ENCODE measurements around the gene MINPP1.

MINPP1 gene

DNA sequence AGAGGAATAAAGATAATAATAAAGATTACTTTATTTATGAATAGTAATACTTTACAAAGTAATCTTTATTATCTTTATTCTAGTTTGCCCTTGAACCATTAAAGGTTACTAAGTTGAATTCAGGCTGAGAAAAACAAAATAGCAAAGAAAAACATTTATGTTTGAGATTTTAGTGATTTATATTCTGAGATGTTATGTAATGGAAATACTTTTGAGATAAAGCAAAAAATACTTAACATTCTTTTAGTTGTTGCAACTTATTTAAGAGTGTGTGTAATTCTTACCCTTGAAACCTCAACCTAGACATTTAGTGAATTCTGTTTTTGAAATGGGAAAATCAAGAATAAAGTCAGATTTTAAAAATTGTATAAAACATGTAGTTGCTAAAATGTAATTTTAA lies 40.0 kb downstream of the MINPP1 start:
- H3K27me3 ChIP-seq (ENCODE audit: control insufficient read depth in 1 of 2, insufficient read depth in 2 of 2, low read length in 2 of 2), result no peaks in the 10 kb centered on the region
- peaks cover 4 to 6% of the 10 kb centered on the region in 2 donors for H3K9me3 ChIP-seq (ENCODE audit: control insufficient read depth in 1 of 2, low read length in 2 of 2)
- H3K4me3 ChIP-seq (ENCODE audit: low read depth in 1 of 2, low read length in 2 of 2), result no peak overlapping the region
- H3K4me1 ChIP-seq (ENCODE audit: control insufficient read depth in 1 of 2, insufficient read depth in 2 of 2, low read length in 2 of 2), result peaks cover 0 to 15% of the 10 kb centered on the region in 2 donors
- H3K36me3 ChIP-seq (ENCODE audit: control insufficient read depth in 1 of 2, insufficient read depth in 2 of 2, low read length in 2 of 2), result peaks cover 7 to 14% of the 10 kb centered on the region in 2 donors
- no peak overlapping the region for H3K27ac ChIP-seq (ENCODE audit: low read depth, low read length)
- no peak overlapping the region for H3K9ac ChIP-seq (ENCODE audit: low read depth in 1 of 2, low read length in 2 of 2)

DNA sequence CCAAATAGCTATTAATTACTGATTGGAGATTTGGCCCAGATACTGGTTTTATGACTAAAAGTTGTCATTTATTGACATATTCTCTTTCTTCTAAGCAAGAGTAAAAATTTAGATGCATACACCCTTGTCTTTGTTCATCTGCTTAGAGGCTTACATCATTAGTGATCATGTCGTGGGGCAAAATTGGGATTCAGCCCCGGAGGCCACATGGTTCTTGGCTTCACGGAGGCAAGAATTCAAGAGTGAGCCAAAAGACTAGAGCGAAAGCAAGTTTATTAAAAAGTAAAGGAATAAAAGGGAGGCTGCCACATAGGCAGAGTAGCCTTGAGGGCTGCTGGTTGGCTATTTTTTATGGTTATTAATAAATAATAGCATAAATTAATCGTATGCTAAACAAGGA lies 41.1 kb downstream of the MINPP1 start:
- peaks cover 4 to 6% of the 10 kb centered on the region in 2 donors for H3K9me3 ChIP-seq (ENCODE audit: control insufficient read depth in 1 of 2, low read length in 2 of 2)
- H3K4me1 ChIP-seq (ENCODE audit: control insufficient read depth in 1 of 2, insufficient read depth in 2 of 2, low read length in 2 of 2), result peaks cover 0 to 15% of the 10 kb centered on the region in 2 donors
- H3K9ac ChIP-seq (ENCODE audit: low read depth in 1 of 2, low read length in 2 of 2), result no peak overlapping the region
- no peak overlapping the region for H3K27ac ChIP-seq (ENCODE audit: low read depth, low read length)
- peaks cover 7 to 14% of the 10 kb centered on the region in 2 donors for H3K36me3 ChIP-seq (ENCODE audit: control insufficient read depth in 1 of 2, insufficient read depth in 2 of 2, low read length in 2 of 2)
- no peaks in the 10 kb centered on the region for H3K27me3 ChIP-seq (ENCODE audit: control insufficient read depth in 1 of 2, insufficient read depth in 2 of 2, low read length in 2 of 2)
- no peak overlapping the region for H3K4me3 ChIP-seq (ENCODE audit: low read depth in 1 of 2, low read length in 2 of 2)

DNA sequence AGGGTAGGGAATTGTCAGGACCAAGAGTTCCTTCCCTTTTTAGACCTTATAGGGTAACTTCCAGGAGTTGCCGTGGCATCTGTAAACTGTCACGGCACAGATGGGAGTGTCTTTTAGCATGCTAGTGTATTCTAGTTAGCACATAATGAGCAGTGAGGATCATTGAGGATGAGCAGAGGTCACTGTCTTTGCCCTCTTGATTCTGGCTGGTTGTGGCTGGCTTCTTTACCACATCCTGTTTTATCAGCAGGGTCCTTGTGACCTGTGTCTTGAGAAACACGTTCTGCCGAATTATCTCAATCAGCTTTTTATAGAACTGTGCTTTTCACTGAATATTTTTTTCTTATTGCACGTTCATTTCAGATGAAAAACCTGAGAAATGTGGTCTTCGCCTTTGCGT lies 41.5 kb downstream of the MINPP1 start:
- Histone ChIP-seq H3K9ac (ENCODE audit: low read depth in 1 of 2, low read length in 2 of 2) (no peak overlapping the region), H3K36me3 (ENCODE audit: control insufficient read depth in 1 of 2, insufficient read depth in 2 of 2, low read length in 2 of 2) (peaks cover 7 to 14% of the 10 kb centered on the region in 2 donors), H3K27me3 (ENCODE audit: control insufficient read depth in 1 of 2, insufficient read depth in 2 of 2, low read length in 2 of 2) (no peaks in the 10 kb centered on the region), H3K9me3 (ENCODE audit: control insufficient read depth in 1 of 2, low read length in 2 of 2) (peaks cover 4 to 6% of the 10 kb centered on the region in 2 donors), H3K4me1 (ENCODE audit: control insufficient read depth in 1 of 2, insufficient read depth in 2 of 2, low read length in 2 of 2) (peaks cover 0 to 15% of the 10 kb centered on the region in 2 donors), H3K27ac (ENCODE audit: low read depth, low read length) (no peak overlapping the region), H3K4me3 (ENCODE audit: low read depth in 1 of 2, low read length in 2 of 2) (no peak overlapping the region)

DNA sequence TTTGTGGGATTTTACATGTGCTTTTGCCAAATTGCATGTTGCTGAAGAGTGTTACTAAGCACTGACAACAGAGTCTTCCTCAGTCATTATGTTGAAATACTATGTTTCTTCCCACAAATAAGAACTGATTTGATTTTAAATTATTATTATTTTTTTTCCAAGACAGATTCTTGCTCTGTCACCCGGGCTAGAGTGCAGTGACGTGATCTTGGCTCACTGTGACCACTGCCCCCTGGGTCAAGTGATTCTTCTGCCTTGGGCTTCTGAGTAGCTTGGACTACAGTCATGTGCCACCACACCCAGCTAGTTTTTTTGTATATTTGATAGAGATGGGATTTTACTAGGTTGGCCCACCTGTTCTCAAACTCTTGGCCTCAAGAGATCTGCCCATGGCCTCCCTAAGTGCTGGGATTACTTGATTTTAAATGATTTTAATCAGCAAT lies 42.3 kb downstream of the MINPP1 start:
- H3K9me3 ChIP-seq (ENCODE audit: control insufficient read depth in 1 of 2, low read length in 2 of 2), result peaks cover 4 to 6% of the 10 kb centered on the region in 2 donors
- H3K4me1 ChIP-seq (ENCODE audit: control insufficient read depth in 1 of 2, insufficient read depth in 2 of 2, low read length in 2 of 2), result peaks cover 0 to 15% of the 10 kb centered on the region in 2 donors
- H3K27me3 ChIP-seq (ENCODE audit: control insufficient read depth in 1 of 2, insufficient read depth in 2 of 2, low read length in 2 of 2), result no peaks in the 10 kb centered on the region
- H3K4me3 ChIP-seq (ENCODE audit: low read depth in 1 of 2, low read length in 2 of 2), result no peak overlapping the region
- no peak overlapping the region for H3K27ac ChIP-seq (ENCODE audit: low read depth, low read length)
- peaks cover 8% of the 10 kb centered on the region in 2 donors for H3K36me3 ChIP-seq (ENCODE audit: control insufficient read depth in 1 of 2, insufficient read depth in 2 of 2, low read length in 2 of 2)
- H3K9ac ChIP-seq (ENCODE audit: low read depth in 1 of 2, low read length in 2 of 2), result no peak overlapping the region

DNA sequence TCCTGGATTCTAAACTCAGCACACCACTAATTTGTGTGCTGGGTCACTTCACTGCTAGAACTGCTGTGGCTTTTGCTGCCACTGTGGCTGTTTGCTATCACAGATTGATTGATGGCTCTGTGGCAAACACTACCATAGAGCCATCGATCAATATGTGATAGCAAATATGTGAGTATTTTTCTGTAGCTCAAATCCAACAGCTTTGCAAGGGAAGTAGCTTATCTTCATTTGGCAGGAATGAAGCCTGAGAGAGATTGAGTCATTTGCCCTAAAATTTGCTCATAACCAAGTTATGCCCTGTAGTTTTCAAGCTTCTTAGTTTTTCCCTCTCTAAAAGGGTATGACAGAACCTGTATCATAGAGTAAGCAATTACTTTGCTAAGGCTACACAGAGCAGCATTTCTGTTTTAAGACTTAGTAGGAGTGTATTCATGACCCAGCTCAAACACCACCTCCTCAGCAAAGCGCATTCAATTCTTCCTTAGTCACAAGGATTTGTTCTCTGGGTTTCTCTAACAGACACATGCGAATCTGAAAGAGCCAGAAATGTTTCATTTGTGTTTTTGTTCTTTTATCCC lies 43.1 kb downstream of the MINPP1 start:
- Histone ChIP-seq H3K9ac (ENCODE audit: low read depth in 1 of 2, low read length in 2 of 2) (no peak overlapping the region), H3K27ac (ENCODE audit: low read depth, low read length) (no peak overlapping the region), H3K27me3 (ENCODE audit: control insufficient read depth in 1 of 2, insufficient read depth in 2 of 2, low read length in 2 of 2) (no peaks in the 10 kb centered on the region), H3K9me3 (ENCODE audit: control insufficient read depth in 1 of 2, low read length in 2 of 2) (peaks cover under 1 to 4% of the 10 kb centered on the region in 2 donors), H3K4me1 (ENCODE audit: control insufficient read depth in 1 of 2, insufficient read depth in 2 of 2, low read length in 2 of 2) (peaks cover 0 to 15% of the 10 kb centered on the region in 2 donors), H3K36me3 (ENCODE audit: control insufficient read depth in 1 of 2, insufficient read depth in 2 of 2, low read length in 2 of 2) (peaks cover 6 to 7% of the 10 kb centered on the region in 2 donors), H3K4me3 (ENCODE audit: low read depth in 1 of 2, low read length in 2 of 2) (no peak overlapping the region)

DNA sequence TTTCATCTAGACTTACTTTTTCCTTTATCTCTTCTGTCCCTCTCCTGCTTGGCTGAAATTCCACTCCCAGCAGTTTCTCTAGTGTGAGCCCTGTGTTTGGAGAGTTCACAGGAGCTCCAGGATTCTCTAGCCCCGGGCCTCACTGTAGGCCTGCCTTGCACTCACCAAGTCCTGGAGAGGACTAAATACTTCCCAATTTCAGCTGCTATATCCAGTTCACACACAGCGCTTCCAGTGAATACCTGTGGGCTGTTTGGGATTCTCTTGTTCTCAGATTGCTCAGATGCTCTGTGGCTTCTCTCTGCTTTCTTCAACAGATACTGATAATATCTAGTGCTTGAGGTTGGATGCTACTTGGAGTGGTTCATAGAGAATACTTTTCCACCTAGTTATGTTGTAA lies 46.0 kb downstream of the MINPP1 start:
- H3K27ac ChIP-seq (ENCODE audit: low read depth, low read length), result no peak overlapping the region
- no peak overlapping the region for H3K4me3 ChIP-seq (ENCODE audit: low read depth in 1 of 2, low read length in 2 of 2)

DNA sequence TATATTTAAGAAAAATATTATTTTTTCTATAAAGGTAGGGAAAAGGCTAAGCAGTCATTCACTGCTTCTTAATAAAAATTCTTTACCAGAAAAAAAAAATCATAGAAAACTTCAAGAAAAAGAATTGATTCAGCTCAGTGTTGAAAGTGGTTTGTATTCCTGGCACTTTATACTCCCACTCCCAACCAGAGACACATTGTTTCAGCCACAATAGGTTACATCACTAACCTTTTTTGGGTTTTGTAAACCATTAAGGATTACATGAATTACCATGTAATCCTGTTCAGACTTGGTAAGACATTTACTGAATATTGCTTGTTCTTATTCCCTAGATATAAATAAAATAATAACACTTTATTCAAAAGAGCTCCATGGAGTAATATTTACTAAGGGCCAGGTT lies 46.6 kb downstream of the MINPP1 start:
- Histone ChIP-seq H3K9ac (ENCODE audit: low read depth in 1 of 2, low read length in 2 of 2) (no peak overlapping the region), H3K4me3 (ENCODE audit: low read depth in 1 of 2, low read length in 2 of 2) (no peak overlapping the region), H3K36me3 (ENCODE audit: control insufficient read depth in 1 of 2, insufficient read depth in 2 of 2, low read length in 2 of 2) (peaks cover 4 to 5% of the 10 kb centered on the region in 2 donors), H3K27me3 (ENCODE audit: control insufficient read depth in 1 of 2, insufficient read depth in 2 of 2, low read length in 2 of 2) (no peaks in the 10 kb centered on the region), H3K27ac (ENCODE audit: low read depth, low read length) (no peak overlapping the region), H3K4me1 (ENCODE audit: control insufficient read depth in 1 of 2, insufficient read depth in 2 of 2, low read length in 2 of 2) (peaks cover 0 to 15% of the 10 kb centered on the region in 2 donors), H3K9me3 (ENCODE audit: control insufficient read depth in 1 of 2, low read length in 2 of 2) (no peaks in the 10 kb centered on the region)

More for the DNA sequence above, 46.0 kb downstream of the MINPP1 start:
- peaks cover 0 to 15% of the 10 kb centered on the region in 2 donors for H3K4me1 ChIP-seq (ENCODE audit: control insufficient read depth in 1 of 2, insufficient read depth in 2 of 2, low read length in 2 of 2)
- H3K36me3 ChIP-seq (ENCODE audit: control insufficient read depth in 1 of 2, insufficient read depth in 2 of 2, low read length in 2 of 2), result peaks cover 4 to 5% of the 10 kb centered on the region in 2 donors
- H3K9me3 ChIP-seq (ENCODE audit: control insufficient read depth in 1 of 2, low read length in 2 of 2), result no peaks in the 10 kb centered on the region
- no peaks in the 10 kb centered on the region for H3K27me3 ChIP-seq (ENCODE audit: control insufficient read depth in 1 of 2, insufficient read depth in 2 of 2, low read length in 2 of 2)
- no peak overlapping the region for H3K9ac ChIP-seq (ENCODE audit: low read depth in 1 of 2, low read length in 2 of 2)

DNA sequence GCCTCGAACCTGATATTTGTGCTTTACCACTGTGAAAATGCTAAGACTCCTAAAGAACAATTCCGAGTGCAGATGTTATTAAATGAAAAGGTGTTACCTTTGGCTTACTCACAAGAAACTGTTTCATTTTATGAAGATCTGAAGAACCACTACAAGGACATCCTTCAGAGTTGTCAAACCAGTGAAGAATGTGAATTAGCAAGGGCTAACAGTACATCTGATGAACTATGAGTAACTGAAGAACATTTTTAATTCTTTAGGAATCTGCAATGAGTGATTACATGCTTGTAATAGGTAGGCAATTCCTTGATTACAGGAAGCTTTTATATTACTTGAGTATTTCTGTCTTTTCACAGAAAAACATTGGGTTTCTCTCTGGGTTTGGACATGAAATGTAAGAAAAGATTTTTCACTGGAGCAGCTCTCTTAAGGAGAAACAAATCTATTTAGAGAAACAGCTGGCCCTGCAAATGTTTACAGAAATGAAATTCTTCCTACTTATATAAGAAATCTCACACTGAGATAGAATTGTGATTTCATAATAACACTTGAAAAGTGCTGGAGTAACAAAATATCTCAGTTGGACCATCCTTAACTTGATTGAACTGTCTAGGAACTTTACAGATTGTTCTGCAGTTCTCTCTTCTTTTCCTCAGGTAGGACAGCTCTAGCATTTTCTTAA lies 47.7 kb downstream of the MINPP1 start:
- no peaks in the 10 kb centered on the region for H3K9me3 ChIP-seq (ENCODE audit: control insufficient read depth in 1 of 2, low read length in 2 of 2)
- no peak overlapping the region for H3K9ac ChIP-seq (ENCODE audit: low read depth in 1 of 2, low read length in 2 of 2)
- no peak overlapping the region for H3K4me3 ChIP-seq (ENCODE audit: low read depth in 1 of 2, low read length in 2 of 2)
- H3K27ac ChIP-seq (ENCODE audit: low read depth, low read length), result no peak overlapping the region
- peaks cover 0 to 15% of the 10 kb centered on the region in 2 donors for H3K4me1 ChIP-seq (ENCODE audit: control insufficient read depth in 1 of 2, insufficient read depth in 2 of 2, low read length in 2 of 2)
- H3K27me3 ChIP-seq (ENCODE audit: control insufficient read depth in 1 of 2, insufficient read depth in 2 of 2, low read length in 2 of 2), result no peaks in the 10 kb centered on the region
- H3K36me3 ChIP-seq (ENCODE audit: control insufficient read depth in 1 of 2, insufficient read depth in 2 of 2, low read length in 2 of 2), result peaks cover 4 to 5% of the 10 kb centered on the region in 2 donors

DNA sequence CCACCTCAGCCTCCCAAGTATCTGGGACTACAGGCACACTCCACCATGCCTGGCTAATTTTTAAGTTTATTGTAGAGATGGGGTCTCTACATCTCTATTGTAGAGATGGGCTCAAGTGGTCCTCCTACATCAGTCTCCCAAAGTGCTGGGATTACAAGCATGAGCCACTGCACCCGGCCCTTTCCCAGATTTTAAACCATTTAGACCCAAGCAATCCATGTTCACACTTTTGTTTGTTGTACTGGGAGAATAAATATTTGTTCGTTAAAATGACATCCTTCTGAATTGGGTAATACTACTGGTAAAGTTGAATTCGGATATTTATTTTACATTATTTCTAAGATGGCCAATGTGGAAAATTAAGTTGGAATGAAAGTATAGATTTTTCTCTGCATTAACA lies 52.7 kb downstream of the MINPP1 start:
- peaks cover 5 to 13% of the 10 kb centered on the region in 2 donors for H3K4me1 ChIP-seq (ENCODE audit: control insufficient read depth in 1 of 2, insufficient read depth in 2 of 2, low read length in 2 of 2)
- H3K9me3 ChIP-seq (ENCODE audit: control insufficient read depth in 1 of 2, low read length in 2 of 2), result no peaks in the 10 kb centered on the region
- H3K27me3 ChIP-seq (ENCODE audit: control insufficient read depth in 1 of 2, insufficient read depth in 2 of 2, low read length in 2 of 2), result no peaks in the 10 kb centered on the region
- no peak overlapping the region for H3K4me3 ChIP-seq (ENCODE audit: low read depth in 1 of 2, low read length in 2 of 2)
- peaks cover 0 to under 1% of the 10 kb centered on the region in 2 donors for H3K36me3 ChIP-seq (ENCODE audit: control insufficient read depth in 1 of 2, insufficient read depth in 2 of 2, low read length in 2 of 2)
- H3K9ac ChIP-seq (ENCODE audit: low read depth in 1 of 2, low read length in 2 of 2), result no peak overlapping the region
- H3K27ac ChIP-seq (ENCODE audit: low read depth, low read length), result no peak overlapping the region

DNA sequence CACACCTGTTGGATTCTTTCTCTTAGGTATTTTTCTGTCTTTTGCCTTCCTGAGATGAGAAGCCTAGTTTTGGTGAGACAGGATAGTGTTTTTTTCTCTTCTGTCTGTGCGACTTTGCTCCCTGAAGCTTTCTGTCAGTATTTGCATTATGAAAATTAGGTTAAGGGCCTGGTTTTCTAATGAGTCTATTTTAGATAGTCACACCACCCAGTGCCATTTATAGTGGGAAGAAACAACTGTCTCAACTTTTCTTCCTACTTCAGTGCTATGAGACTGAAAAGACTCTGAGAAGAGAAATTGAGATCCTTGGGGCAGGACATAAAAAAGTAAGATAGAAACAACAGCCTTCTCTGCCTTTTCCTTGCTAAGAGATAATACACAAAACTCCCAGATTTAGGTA lies 53.6 kb downstream of the MINPP1 start:
- H3K27ac ChIP-seq (ENCODE audit: low read depth, low read length), result no peak overlapping the region
- H3K9me3 ChIP-seq (ENCODE audit: control insufficient read depth in 1 of 2, low read length in 2 of 2), result peaks cover 0 to 3% of the 10 kb centered on the region in 2 donors
- H3K36me3 ChIP-seq (ENCODE audit: control insufficient read depth in 1 of 2, insufficient read depth in 2 of 2, low read length in 2 of 2), result no peaks in the 10 kb centered on the region
- no peak overlapping the region for H3K9ac ChIP-seq (ENCODE audit: low read depth in 1 of 2, low read length in 2 of 2)
- peaks cover 5 to 13% of the 10 kb centered on the region in 2 donors for H3K4me1 ChIP-seq (ENCODE audit: control insufficient read depth in 1 of 2, insufficient read depth in 2 of 2, low read length in 2 of 2)
- H3K27me3 ChIP-seq (ENCODE audit: control insufficient read depth in 1 of 2, insufficient read depth in 2 of 2, low read length in 2 of 2), result no peaks in the 10 kb centered on the region
- H3K4me3 ChIP-seq (ENCODE audit: low read depth in 1 of 2, low read length in 2 of 2), result no peak overlapping the region
